Activated CD8-positive, alpha-beta memory T cell treated with anti-CD3 and anti-CD28 coated beads, Interleukin-2, amount 10 ng/mL, durations not matched to agents 7 days and 5 days (primary cell): Measurements from ENCODE around the gene DTNBP1. TPM values are rescaled to one million over a fixed set of nuclear protein-coding genes. Genes with fewer than 3 reads are reported as not detected.

Experiments used
- ATAC-seq: fragments of 150-1000 bp; cut with Tn5 transposase; one replicate; pipeline ENCODE4 v1.10.0; 2021; ENCODE audit warnings: moderate library complexity
- CTCF ChIA-PET: fragments of 350-600 bp; sonication (Branson Sonifier 250); formaldehyde crosslinking; loops from one replicate; lab custom pipeline; 2021; ENCODE audit warnings: antibody characterized with exemption; lab: Charles Lee
- DNase-seq: peaks from one replicate; pipeline ENCODE4 v3.0.0-alpha.2; 2020
- H3K27ac Mint-ChIP-seq: one replicate; pipeline ENCODE4 v1.8.0; 2021; ENCODE audit warnings: mild to moderate bottlenecking, mixed read lengths
- H3K27me3 Mint-ChIP-seq: one replicate; pipeline ENCODE4 v1.8.0; 2021; ENCODE audit warnings: mixed read lengths
- H3K36me3 Mint-ChIP-seq: one replicate; pipeline ENCODE4 v1.8.0; 2021; ENCODE audit warnings: mild to moderate bottlenecking, mixed read lengths
- H3K4me1 Mint-ChIP-seq: one replicate; pipeline ENCODE4 v1.8.0; 2021; ENCODE audit warnings: mixed read lengths
- H3K4me3 Mint-ChIP-seq: one replicate; pipeline ENCODE4 v1.8.0; 2021; ENCODE audit warnings: mild to moderate bottlenecking, moderate library complexity, mixed read lengths
- H3K9me3 Mint-ChIP-seq: one replicate; pipeline ENCODE4 v1.8.0; 2022; ENCODE audit warnings: low read depth, mixed read lengths
- total RNA-seq, 2 experiments: library from RNA; stranded (reverse); gene quantifications; one replicate each; pipeline ENCODE4 v1.2.3, GENCODE V29; 2021

Gene DTNBP1
- total RNA-seq, 2 experiments from 2014 or later, result 15.3 to 18.5 TPM

DNA sequence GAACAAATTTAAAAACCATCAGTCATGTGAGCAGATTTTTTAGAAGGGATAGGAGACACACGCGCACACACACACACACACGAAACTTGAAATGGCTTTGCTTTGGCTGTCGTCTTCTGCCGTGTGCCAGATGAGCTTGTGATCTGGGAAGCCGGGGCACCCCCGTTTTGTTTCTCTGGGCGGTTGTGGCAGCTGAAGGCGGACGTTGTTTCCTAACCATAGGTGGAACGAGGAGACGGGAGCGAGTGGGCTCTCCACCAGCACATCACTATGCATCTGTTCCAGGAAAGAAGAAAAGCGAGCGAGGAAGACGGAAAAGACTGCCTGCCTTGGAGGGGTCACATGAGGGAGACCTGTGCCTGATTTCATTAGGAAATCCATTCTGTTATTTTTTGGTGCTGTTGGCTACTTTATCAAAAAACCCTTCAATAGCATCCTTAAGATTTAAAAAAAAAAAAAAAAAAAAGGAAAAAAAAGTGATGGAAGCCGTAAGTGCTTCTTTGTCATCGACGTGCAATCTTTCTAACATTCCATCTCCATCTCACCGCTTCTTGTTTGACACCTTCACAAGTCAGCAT, 142.1 kb downstream of the DTNBP1 start:
- Mint-ChIP-seq H3K9me3 (no peaks in the 10 kb centered on the region), H3K4me1 (peaks cover 14% of the 10 kb centered on the region), H3K27ac (no peak overlapping the region), H3K27me3 (no peaks in the 10 kb centered on the region), H3K36me3 (peaks cover 59% of the 10 kb centered on the region), H3K4me3 (no peak overlapping the region)
- CTCF ChIA-PET, result no interaction called here
- ATAC-seq, result no peak
- DNase-seq, result no peak

DNA sequence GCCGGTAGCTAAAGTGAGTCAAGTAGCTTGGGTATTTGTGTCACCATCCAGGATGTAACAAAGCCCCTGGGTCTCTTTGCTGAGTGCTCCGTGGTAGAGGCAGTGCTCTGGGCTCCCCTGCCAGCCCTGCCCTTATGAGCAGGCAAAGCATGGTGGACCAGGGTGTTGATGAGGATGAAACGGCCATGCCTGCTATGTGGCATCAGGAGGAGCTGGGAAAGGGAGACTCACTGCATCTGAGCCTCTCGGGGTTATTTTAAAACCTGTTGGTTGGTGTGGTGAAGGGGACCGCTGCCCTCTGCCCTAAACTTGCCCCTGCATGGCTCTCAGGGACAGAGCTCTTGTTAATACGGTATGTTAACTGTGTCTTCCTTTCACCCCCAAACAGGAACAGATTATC, 143.1 kb downstream of the DTNBP1 start:
- H3K4me1 Mint-ChIP-seq, result peaks cover 14% of the 10 kb centered on the region
- ATAC-seq, result no peak
- no peak for DNase-seq
- no peak overlapping the region for H3K27ac Mint-ChIP-seq
- no peak overlapping the region for H3K4me3 Mint-ChIP-seq
- CTCF ChIA-PET, result interaction anchor here (0.6 kb wide), 1 partner anchor 1963 kb away, joined by 3 read pairs; no protein-coding TSS in a partner anchor
- no peaks in the 10 kb centered on the region for H3K9me3 Mint-ChIP-seq
- peaks cover 55% of the 10 kb centered on the region for H3K36me3 Mint-ChIP-seq
- no peaks in the 10 kb centered on the region for H3K27me3 Mint-ChIP-seq

DNA sequence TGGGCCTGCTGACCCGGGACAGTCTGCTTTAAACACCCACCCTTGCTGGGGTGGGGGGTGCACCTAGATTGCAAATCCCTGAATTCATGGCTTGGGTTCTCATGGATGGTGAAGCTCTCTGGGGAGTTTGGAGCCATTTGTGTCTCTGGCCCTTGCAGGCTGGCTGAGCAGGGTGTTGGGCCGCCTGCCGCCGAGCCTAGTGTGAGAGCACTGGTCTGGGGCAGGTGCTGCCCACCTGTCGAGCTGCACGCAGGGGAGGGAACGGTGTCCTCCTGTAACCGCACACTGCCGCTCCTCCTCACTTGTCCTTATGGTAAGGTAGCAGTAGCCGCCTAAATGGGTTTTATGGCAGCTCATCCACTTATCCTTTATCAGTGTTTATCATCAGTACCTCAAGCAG, 143.9 kb downstream of the DTNBP1 start:
- Mint-ChIP-seq H3K27ac (no peak overlapping the region), H3K4me1 (peaks cover 14% of the 10 kb centered on the region), H3K27me3 (no peaks in the 10 kb centered on the region), H3K36me3 (peaks cover 50% of the 10 kb centered on the region), H3K4me3 (no peak overlapping the region), H3K9me3 (no peaks in the 10 kb centered on the region)
- CTCF ChIA-PET, result interaction anchor here (0.6 kb wide), 1 partner anchor 877 kb away, joined by 4 read pairs; no protein-coding TSS in a partner anchor
- DNase-seq (no peak), ATAC-seq (no peak)

DNA sequence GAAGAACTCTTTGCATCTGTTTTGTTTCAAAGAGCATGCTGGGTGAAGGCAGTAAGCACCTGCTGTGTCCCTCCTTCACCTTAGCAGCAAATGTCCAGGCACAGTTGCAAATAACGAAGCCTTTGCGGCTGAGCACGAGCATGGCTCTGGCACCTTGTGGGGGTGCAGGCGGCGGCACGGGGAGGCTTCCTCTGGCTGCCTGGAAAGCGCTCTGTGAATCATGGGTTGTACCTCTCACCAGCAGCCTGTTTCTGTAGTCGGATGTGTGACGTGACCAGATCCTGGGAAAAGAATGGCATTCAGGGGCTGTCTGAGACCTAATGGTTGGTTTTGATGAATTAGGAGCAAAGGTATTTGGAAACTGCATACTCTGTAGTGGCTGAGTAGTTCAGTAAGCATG, 144.8 kb downstream of the DTNBP1 start:
- DNase-seq (no peak), ATAC-seq (no peak)
- CTCF ChIA-PET, result interaction anchor here (0.6 kb wide), 1 partner anchor 877 kb away, joined by 4 read pairs; no protein-coding TSS in a partner anchor
- no peaks in the 10 kb centered on the region for H3K9me3 Mint-ChIP-seq
- H3K27me3 Mint-ChIP-seq, result no peaks in the 10 kb centered on the region
- peaks cover 44% of the 10 kb centered on the region for H3K36me3 Mint-ChIP-seq
- no peak overlapping the region for H3K4me3 Mint-ChIP-seq
- H3K27ac Mint-ChIP-seq, result no peak overlapping the region
- peaks cover 14% of the 10 kb centered on the region for H3K4me1 Mint-ChIP-seq

DNA sequence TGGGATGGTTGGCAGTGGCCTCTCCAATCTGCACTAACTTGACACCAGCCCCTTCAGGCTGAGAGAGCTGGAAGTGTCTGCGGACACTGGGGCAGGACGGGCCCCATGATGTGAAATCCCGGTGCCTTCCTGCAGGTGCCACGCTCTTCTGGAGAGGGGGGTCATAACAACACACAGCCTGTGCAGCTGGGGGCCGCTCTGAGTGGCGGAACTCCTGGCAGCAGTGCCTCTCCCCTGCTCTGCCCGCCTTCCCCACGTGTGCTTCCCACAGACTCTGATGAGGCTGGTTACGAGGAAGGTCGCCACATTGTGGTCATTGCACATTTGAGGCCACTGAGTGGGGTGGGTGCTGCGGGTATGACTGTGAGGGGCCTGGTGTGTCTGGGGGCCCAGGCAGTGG, 145.2 kb downstream of the DTNBP1 start:
- H3K27ac Mint-ChIP-seq, result no peak overlapping the region
- H3K36me3 Mint-ChIP-seq, result peaks cover 41% of the 10 kb centered on the region
- ATAC-seq, result no peak
- no peak for DNase-seq
- H3K27me3 Mint-ChIP-seq, result no peaks in the 10 kb centered on the region
- H3K9me3 Mint-ChIP-seq, result no peaks in the 10 kb centered on the region
- no peak overlapping the region for H3K4me3 Mint-ChIP-seq
- CTCF ChIA-PET, result no interaction called here
- H3K4me1 Mint-ChIP-seq, result peaks cover 12% of the 10 kb centered on the region

DNA sequence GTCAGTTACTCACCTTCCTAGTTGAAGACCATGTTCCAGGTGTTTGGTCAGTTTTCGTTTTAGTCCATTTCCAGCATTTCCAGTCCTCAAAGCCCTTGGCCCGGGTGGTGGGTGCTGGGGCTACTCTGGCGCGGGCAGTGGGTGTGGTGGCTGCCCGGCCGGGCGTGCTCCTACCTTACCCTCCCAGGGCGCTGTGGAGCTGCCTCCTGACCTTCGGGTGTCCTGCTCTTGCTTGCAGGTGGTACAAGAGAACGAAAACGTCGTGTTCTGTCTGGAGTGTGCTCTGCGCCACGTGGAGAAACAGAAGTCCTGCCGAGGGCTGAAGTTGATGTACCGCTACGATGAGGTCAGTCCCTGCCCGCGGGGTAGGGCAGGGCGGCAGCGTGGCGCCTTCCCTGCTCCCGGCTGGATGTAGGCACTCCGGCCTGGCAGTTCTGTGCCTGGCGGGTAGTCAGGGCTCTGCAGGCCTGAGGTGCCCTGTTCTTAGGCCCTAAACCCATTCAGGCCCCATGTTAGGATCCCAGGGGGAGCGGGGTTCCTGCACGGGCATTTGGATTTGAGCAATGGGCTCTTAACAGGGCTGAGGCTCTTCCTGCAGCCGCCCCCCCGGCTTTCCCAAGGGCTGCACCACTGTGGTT, 145.8 kb downstream of the DTNBP1 start:
- H3K36me3 Mint-ChIP-seq, result peaks cover 38% of the 10 kb centered on the region
- CTCF ChIA-PET, result no interaction called here
- no peak for DNase-seq
- no peaks in the 10 kb centered on the region for H3K27me3 Mint-ChIP-seq
- H3K4me3 Mint-ChIP-seq, result no peak overlapping the region
- no peak overlapping the region for H3K27ac Mint-ChIP-seq
- no peak for ATAC-seq
- peaks cover 6% of the 10 kb centered on the region for H3K4me1 Mint-ChIP-seq
- H3K9me3 Mint-ChIP-seq, result no peaks in the 10 kb centered on the region

DNA sequence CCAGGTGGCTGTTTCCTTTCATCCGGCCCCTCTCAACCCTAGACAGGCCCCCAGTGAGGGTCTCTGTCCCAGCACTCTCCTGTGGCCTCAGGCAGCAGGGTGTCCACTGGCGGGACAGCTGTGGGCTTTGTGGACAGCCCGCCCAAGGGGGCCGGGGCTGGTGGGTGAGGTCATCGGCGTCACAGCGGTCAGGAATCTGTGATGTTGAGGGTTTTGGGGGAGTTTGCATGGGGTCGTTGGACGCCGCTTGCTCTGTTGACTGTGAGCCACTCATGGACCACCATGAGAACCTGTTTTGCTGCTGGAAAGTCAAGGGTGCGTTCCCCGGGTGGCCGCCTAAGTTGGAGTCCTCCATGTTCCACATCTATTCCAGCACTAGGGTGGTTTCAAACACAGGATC, 146.4 kb downstream of the DTNBP1 start:
- no peaks in the 10 kb centered on the region for H3K9me3 Mint-ChIP-seq
- H3K4me3 Mint-ChIP-seq, result no peak overlapping the region
- H3K4me1 Mint-ChIP-seq, result no peaks in the 10 kb centered on the region
- H3K36me3 Mint-ChIP-seq, result peaks cover 33% of the 10 kb centered on the region
- H3K27me3 Mint-ChIP-seq, result no peaks in the 10 kb centered on the region
- DNase-seq (no peak), ATAC-seq (no peak)
- CTCF ChIA-PET, result no interaction called here
- H3K27ac Mint-ChIP-seq, result no peak overlapping the region

DNA sequence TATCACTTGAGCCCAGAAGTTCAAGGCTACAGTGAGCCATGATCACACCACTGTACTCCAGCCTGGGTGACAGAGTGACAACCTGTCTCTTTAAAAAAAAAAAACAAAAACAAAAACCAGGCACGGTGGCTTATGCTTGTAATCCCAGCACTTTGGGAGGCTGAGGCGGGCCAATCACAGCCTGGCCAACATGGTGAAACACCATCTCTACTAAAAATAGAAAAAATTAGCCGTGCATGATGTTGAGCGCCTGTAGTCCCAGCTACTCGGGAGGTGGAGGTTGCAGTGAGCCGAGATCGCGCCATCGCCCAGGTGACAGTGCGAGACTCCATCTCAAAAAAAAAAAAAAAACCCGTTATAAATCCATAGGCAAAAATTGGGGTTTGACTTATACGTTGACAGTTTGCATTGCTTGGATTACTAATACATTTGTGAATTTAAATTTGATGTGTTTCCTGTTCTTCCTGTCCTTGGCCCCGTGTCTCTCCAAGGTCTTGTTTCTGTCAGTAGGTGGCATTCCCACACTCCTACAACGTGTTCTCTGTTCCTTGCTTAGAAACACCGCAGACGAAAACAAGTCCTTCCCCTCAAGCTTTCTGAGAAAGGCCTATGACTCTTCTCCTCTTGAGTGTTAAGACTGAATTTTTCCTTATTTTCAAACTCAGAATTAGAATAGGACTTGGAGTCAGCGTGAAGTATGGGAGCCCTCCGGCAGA, 147.0 kb downstream of the DTNBP1 start:
- Mint-ChIP-seq H3K4me3 (no peak overlapping the region), H3K36me3 (peaks cover 31% of the 10 kb centered on the region), H3K27me3 (no peaks in the 10 kb centered on the region)

DNA sequence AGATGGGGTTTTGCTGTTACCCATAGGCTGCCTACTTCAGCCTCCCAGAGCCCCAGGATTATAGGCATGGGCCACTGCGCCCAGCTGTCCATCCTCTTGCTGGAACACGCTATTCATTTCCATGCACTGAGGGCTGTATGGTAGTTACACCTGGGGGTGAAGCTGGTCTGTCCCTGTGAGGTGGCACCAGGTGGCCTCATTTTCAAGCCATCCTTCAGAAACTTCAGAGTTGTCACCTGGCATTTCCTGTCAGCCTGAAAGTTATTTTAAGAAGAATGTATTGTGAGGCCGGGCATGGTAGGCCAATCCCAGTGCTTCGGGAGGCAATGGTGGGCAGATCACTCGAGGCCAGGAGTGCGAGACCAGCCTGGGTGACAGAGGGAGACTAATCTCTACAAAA, 147.6 kb downstream of the DTNBP1 start:
- CTCF ChIA-PET, result interaction anchor here (0.7 kb wide), 1 partner anchor 10 kb away, joined by 4 read pairs; no protein-coding TSS in a partner anchor
- no peak for ATAC-seq
- peaks cover 25% of the 10 kb centered on the region for H3K36me3 Mint-ChIP-seq
- no peak overlapping the region for H3K27ac Mint-ChIP-seq
- DNase-seq, result no peak
- no peaks in the 10 kb centered on the region for H3K27me3 Mint-ChIP-seq
- H3K4me3 Mint-ChIP-seq, result no peak overlapping the region
- no peaks in the 10 kb centered on the region for H3K9me3 Mint-ChIP-seq
- no peaks in the 10 kb centered on the region for H3K4me1 Mint-ChIP-seq

More for the DNA sequence above, 147.0 kb downstream of the DTNBP1 start:
- DNase-seq (no peak), ATAC-seq (no peak)
- Mint-ChIP-seq H3K27ac (no peak overlapping the region), H3K9me3 (no peaks in the 10 kb centered on the region), H3K4me1 (no peaks in the 10 kb centered on the region)
- CTCF ChIA-PET, result no interaction called here

DNA sequence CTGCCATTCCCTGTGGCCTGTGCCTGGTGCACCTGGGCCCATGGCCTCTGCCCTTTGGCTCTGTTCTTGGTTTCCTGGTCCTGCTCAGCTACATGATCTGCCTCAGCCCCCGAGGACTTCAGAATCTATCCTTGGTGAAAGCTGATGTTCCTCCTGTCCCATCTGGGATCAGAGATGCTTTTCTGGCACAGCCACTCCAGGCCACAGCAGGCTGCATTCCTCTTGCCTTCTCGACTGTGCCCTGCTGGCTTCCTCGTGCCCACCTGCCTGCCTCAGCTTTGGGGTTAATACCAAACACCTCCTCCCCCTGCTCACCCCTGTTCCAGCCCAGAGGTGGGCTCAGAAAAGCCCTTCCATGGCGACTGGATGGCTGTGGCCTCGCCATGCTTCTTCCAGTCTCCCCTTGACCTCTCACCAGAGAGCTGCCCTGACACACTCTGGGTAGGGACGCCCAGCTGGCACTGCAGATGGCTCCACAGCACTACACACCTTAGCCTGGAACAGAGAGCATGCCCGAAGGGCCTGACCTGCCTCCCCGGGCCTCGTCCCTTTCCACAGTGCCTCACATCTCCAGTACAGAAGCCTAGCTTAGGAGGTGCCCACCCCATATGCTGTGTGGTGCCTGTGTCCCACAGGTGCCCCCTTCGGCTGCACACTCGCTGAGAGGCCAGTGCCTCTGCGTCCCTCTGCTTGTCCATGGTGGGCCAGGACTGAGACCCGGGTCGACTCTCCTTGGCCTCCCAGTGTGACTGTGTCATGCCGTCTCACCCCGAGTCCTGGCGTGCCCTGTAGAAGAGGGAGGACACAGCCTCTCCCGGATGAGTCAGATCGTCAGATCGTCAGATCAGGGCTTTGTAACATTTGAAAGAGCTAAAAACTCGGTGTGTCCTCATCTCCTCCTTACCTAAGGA, 148.8 kb downstream of the DTNBP1 start:
- Mint-ChIP-seq H3K4me3 (no peak overlapping the region), H3K4me1 (no peaks in the 10 kb centered on the region), H3K27ac (no peak overlapping the region), H3K36me3 (peaks cover 20% of the 10 kb centered on the region), H3K27me3 (no peaks in the 10 kb centered on the region), H3K9me3 (no peaks in the 10 kb centered on the region)
- CTCF ChIA-PET, result interaction anchor here (0.7 to 1.4 kb wide), 2 partner anchors 9 to 110 kb away, joined by 4 to 5 read pairs; no protein-coding TSS in a partner anchor
- DNase-seq, result no peak
- no peak for ATAC-seq

DNA sequence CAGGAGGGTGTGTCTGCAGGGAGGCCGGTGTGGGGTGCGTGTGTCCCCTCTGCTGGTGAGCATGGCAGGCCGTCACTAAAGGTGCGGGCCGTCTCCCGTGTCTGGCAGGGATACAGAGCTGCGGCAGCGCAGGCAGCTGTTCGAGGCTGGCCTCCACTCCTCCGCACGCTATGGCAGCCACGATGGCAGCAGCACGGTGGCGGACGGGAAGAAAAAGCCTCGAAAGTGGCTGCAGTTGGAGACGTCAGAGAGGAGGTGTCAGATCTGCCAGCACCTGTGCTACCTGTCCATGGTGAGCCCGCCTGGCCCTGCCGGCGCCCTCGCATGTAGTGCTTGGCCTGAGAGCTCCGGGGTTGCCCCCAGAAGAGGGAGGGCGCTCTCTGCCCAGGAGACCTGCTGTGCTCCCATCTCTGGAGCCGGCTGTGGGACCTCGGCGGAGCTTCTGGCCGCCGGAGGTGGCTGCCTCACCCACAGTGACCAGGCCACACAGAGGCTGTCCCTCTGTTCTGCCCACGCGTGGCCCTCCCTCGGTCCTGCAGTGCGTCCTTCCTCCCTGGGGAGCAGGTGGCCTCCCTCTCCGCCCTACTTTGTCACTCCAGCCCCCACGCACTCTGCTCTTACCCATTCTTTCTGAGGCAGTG, 149.6 kb downstream of the DTNBP1 start:
- no peak for DNase-seq
- CTCF ChIA-PET, result no interaction called here
- Mint-ChIP-seq H3K4me3 (no peak overlapping the region), H3K27me3 (no peaks in the 10 kb centered on the region), H3K4me1 (no peaks in the 10 kb centered on the region), H3K27ac (no peak overlapping the region), H3K9me3 (no peaks in the 10 kb centered on the region), H3K36me3 (peaks cover 20% of the 10 kb centered on the region)
- ATAC-seq, result no peak

DNA sequence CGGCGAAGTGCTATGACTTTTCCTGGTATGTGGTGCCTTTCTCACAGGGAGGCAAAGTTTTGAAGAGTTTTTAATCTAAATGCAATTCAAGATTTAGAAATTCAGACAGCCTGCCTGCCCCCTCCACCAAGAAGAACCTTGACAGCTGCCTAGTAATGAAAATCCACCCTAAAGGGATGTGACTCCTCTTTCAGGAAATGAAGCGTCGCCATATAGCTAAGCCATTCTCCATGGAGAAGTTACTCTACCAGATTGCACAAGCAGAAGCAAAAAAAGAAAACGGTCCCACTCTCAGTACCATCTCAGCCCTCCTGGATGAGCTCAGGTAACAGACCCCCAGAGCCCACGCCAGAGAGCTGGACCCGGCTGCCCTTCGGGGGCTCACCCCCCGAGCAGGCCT, 150.1 kb downstream of the DTNBP1 start:
- Mint-ChIP-seq H3K9me3 (no peaks in the 10 kb centered on the region), H3K4me3 (no peak overlapping the region), H3K4me1 (no peaks in the 10 kb centered on the region), H3K27ac (no peak overlapping the region), H3K27me3 (no peaks in the 10 kb centered on the region), H3K36me3 (peaks cover 14% of the 10 kb centered on the region)
- ATAC-seq (no peak), DNase-seq (no peak)
- CTCF ChIA-PET, result no interaction called here

DNA sequence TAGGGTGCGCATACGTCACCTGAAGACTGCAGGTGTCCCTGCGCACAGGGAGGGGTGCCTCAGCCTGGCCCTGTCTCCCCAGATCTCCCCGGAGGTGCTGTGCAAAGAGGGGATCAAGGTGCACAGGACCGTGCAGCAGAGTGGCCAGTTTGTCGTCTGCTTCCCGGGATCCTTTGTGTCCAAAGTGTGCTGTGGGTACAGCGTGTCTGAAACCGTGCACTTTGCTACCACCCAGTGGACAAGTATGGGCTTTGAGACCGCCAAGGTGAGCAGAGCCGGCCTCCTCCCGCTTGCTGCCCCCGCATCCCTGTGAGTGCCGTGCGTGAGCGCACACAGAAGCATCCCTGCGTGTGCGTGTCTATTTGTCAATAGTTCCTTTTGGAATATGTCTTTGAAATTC, 150.7 kb downstream of the DTNBP1 start:
- H3K9me3 Mint-ChIP-seq, result no peaks in the 10 kb centered on the region
- CTCF ChIA-PET, result no interaction called here
- no peaks in the 10 kb centered on the region for H3K4me1 Mint-ChIP-seq
- H3K27ac Mint-ChIP-seq, result no peak overlapping the region
- no peak for DNase-seq
- peaks cover 15% of the 10 kb centered on the region for H3K36me3 Mint-ChIP-seq
- no peak for ATAC-seq
- H3K27me3 Mint-ChIP-seq, result no peaks in the 10 kb centered on the region
- H3K4me3 Mint-ChIP-seq, result no peak overlapping the region
